HG02623 (cell line): ENCODE results near the gene ARHGAP44.

Experiments used
- ATAC-seq: cut with Tn5 transposase; IDR thresholded peaks from one replicate; pipeline ENCODE4 v1.9.1; 2021; ENCODE audit warnings: moderate library complexity; ENCODE audit not compliant: unreplicated experiment

The ARHGAP44 gene

GRCh38 chr17:12887088-12887487 is 97.8 kb downstream of the ARHGAP44 start:
- no peak for ATAC-seq

GRCh38 chr17:12896180-12896785 is 107.0 kb downstream of the ARHGAP44 start:
- no peak for ATAC-seq

GRCh38 chr17:12898110-12898509 is 108.8 kb downstream of the ARHGAP44 start:
- ATAC-seq = no peak

- no peak for ATAC-seq
Observed at GRCh38 chr17:12899604-12900003, 110.3 kb downstream of the ARHGAP44 start.

GRCh38 chr17:12900474-12900873 is 111.2 kb downstream of the ARHGAP44 start:
- ATAC-seq = no peak

GRCh38 chr17:12902046-12902445 is 112.7 kb downstream of the ARHGAP44 start:
- no peak for ATAC-seq

- no peak for ATAC-seq
Observed at GRCh38 chr17:12907477-12907876, 118.2 kb downstream of the ARHGAP44 start.

- no peak for ATAC-seq
Observed at GRCh38 chr17:12909046-12909445, 119.7 kb downstream of the ARHGAP44 start.

GRCh38 chr17:12909511-12909910 is 120.2 kb downstream of the ARHGAP44 start:
- no peak for ATAC-seq

- ATAC-seq = no peak
Observed at GRCh38 chr17:12911239-12911638, 121.9 kb downstream of the ARHGAP44 start.

GRCh38 chr17:12917399-12917798 is 128.1 kb downstream of the ARHGAP44 start:
- ATAC-seq = no peak

- no peak for ATAC-seq
Observed at GRCh38 chr17:12918142-12918541, 128.8 kb downstream of the ARHGAP44 start.

GRCh38 chr17:12922120-12922519 is 132.8 kb downstream of the ARHGAP44 start:
- ATAC-seq = no peak

- ATAC-seq = no peak
Observed at GRCh38 chr17:12924614-12925013, 135.3 kb downstream of the ARHGAP44 start.

- no peak for ATAC-seq
Observed at GRCh38 chr17:12927001-12927400, 137.7 kb downstream of the ARHGAP44 start.

- ATAC-seq = no peak
Observed at GRCh38 chr17:12927541-12928425, 138.5 kb downstream of the ARHGAP44 start.

- no peak for ATAC-seq
Observed at GRCh38 chr17:12928736-12929135, 139.4 kb downstream of the ARHGAP44 start.

GRCh38 chr17:12936501-12936900 is 147.2 kb downstream of the ARHGAP44 start:
- ATAC-seq = no peak

- ATAC-seq = no peak
Observed at GRCh38 chr17:12940699-12941098, 151.4 kb downstream of the ARHGAP44 start.

- no peak for ATAC-seq
Observed at GRCh38 chr17:12947047-12947446, 157.7 kb downstream of the ARHGAP44 start.

- no peak for ATAC-seq
Observed at GRCh38 chr17:12952012-12952411, 162.7 kb downstream of the ARHGAP44 start.

- ATAC-seq = no peak
Observed at GRCh38 chr17:12953156-12953555, 163.9 kb downstream of the ARHGAP44 start.
